NB4 (cell line): Measurements from ENCODE around the gene GTF2H4.

Experiments used
- TF ChIP-seq, protein P1 (sequence below): IDR thresholded peaks from one replicate; pipeline ENCODE4 v1.5.1; 2012; ENCODE audit warnings: low read depth, low read length
- TF ChIP-seq, protein P2 (sequence below): IDR thresholded peaks from 2 replicates; pipeline ENCODE4 v1.6.1; 2011; ENCODE audit warnings: low read depth, low read length

DNA sequence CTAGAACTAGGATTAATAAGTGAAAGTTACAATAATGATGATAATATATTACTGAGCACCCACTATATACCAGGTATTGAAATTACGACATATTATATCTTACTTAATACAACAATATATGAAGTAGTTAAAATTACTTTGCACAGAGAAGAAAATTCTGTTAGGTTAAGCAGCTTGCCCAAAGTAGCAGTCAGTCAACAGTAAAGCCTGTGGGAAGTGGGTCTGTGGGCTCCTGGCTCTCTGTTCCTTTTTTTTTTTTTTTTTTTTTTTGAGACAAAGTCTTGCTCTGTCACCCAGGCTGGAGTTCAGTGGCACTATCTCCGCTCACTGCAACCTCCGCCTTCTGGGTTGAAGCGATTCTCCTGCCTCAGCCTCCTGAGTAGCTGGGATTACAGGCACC is 4.8 kb upstream of the GTF2H4 start:
- TF ChIP-seq, protein P1, sequence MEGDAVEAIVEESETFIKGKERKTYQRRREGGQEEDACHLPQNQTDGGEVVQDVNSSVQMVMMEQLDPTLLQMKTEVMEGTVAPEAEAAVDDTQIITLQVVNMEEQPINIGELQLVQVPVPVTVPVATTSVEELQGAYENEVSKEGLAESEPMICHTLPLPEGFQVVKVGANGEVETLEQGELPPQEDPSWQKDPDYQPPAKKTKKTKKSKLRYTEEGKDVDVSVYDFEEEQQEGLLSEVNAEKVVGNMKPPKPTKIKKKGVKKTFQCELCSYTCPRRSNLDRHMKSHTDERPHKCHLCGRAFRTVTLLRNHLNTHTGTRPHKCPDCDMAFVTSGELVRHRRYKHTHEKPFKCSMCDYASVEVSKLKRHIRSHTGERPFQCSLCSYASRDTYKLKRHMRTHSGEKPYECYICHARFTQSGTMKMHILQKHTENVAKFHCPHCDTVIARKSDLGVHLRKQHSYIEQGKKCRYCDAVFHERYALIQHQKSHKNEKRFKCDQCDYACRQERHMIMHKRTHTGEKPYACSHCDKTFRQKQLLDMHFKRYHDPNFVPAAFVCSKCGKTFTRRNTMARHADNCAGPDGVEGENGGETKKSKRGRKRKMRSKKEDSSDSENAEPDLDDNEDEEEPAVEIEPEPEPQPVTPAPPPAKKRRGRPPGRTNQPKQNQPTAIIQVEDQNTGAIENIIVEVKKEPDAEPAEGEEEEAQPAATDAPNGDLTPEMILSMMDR = no peak
- TF ChIP-seq, protein P2, sequence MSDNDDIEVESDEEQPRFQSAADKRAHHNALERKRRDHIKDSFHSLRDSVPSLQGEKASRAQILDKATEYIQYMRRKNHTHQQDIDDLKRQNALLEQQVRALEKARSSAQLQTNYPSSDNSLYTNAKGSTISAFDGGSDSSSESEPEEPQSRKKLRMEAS = no peak
